ENCODE results near the gene PYCR2. TPM values are rescaled to one million over a fixed set of nuclear protein-coding genes. Genes with fewer than 3 reads are reported as not detected.

Gene PYCR2
- total RNA-seq, 2 donors from 2014 or later, result 58.0 to 58.8 TPM

Small RNA genes lying within 50 kb of the gene (microRNA-seq; reads per million reads assigned to microRNA genes)
- 0 to 0.20 reads per million in 2 donors for gene MIR6741

Other genes with a start within 250 kb of the PYCR2 start
- gene SRP9, start 146.4 kb downstream of the PYCR2 start, total RNA-seq, result 100 to 1,000 TPM; 189 to 200 TPM
- 100 to 1,000 TPM in 1 of 2 donors, 10 to 100 TPM in 1; 59.6 to 126 TPM for gene EPHX1, start 114.1 kb downstream of the PYCR2 start, total RNA-seq
- 10 to 100 TPM; 33.2 to 37.1 TPM for gene TMEM63A, start 41.9 kb downstream of the PYCR2 start, total RNA-seq
- gene LEFTY1, start 35.1 kb downstream of the PYCR2 start, total RNA-seq, result under 1 TPM in 1 of 2 donors, not detected in 1; 0.27 TPM
- 1 to 10 TPM in 1 of 2 donors, under 1 TPM in 1; 0.34 to 1.2 TPM for gene LEFTY2, start 17.0 kb upstream of the PYCR2 start, total RNA-seq
- 10 to 100 TPM; 11.1 to 18.7 TPM for gene SDE2, start 75.1 kb upstream of the PYCR2 start, total RNA-seq
- 100 to 1,000 TPM; 285 to 316 TPM for gene H3-3A, start 138.5 kb upstream of the PYCR2 start, total RNA-seq

Measured in left cardiac atrium (tissue), 2 donors.